Measurements from ENCODE around the gene GNAL.

GNAL gene

DNA sequence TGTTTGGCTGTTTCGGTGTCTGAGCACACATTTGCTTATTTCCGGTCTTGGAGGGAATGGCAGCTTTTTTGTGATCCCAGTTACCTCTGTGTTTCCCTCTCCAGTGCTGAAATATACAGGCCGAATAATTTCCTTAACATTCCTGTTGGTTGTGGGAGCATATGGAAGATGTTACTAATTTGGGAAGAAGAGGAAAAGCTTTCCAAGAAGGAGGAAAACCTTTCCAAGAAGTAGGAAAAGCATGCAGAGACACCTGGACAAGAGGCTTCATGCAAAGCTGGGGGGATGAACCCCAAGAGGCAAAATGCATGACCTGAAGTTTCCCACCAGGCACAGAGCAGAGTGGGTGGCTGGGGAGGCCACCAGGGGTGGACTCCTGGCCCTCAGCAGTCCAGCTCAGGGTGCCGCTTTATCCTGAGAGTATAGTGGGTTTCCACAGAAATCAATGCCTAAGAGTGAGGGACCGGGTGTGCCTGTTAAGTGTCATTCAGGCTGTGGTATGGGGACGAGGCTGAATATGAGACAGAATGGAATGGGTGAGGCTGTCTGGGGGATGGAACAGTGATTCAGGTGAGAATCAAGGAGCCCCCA lies 25.5 kb upstream of the GNAL start:
- Mint-ChIP-seq H3K4me3 (no peak overlapping the region), H3K27ac (no peak overlapping the region), H3K27me3 (peaks cover 2% of the 10 kb centered on the region), H3K36me3 (ENCODE audit: low read depth) (no peaks in the 10 kb centered on the region), H3K9me3 (no peaks in the 10 kb centered on the region), H3K4me1 (ENCODE audit: low read depth) (no peaks in the 10 kb centered on the region)
- intact Hi-C loops (cut with micrococcal nuclease): no loop called here

DNA sequence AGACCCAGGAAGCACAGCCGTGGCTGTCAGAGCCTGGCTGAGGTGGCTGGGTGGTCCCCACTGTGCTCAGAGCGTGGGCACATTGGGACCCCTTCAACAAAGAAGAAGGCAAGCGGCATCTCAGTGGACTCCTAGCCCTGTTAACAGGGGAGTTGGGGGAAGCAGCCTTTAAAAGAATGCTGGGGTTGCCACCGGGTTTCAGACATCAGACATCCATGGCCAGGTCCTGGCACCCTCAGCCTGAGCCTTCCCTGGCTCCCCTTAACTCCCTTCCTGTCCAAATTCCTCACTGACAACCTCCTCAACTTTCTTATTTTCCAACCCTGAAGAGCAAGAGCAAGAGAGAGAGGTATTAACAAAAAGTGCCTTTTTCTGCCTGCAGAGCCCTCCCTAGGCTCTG lies 24.8 kb upstream of the GNAL start:
- Mint-ChIP-seq H3K4me1 (ENCODE audit: low read depth) (no peaks in the 10 kb centered on the region), H3K4me3 (no peak overlapping the region), H3K9me3 (no peaks in the 10 kb centered on the region), H3K27ac (no peak overlapping the region), H3K27me3 (peaks cover under 1% of the 10 kb centered on the region), H3K36me3 (ENCODE audit: low read depth) (no peaks in the 10 kb centered on the region)
- intact Hi-C loops (cut with micrococcal nuclease): no loop called here

GRCh38 chr18:11665146-11665545 lies 23.9 kb upstream of the GNAL start:
- no peaks in the 10 kb centered on the region for H3K9me3 Mint-ChIP-seq
- no peaks in the 10 kb centered on the region for H3K36me3 Mint-ChIP-seq (ENCODE audit: low read depth)

DNA sequence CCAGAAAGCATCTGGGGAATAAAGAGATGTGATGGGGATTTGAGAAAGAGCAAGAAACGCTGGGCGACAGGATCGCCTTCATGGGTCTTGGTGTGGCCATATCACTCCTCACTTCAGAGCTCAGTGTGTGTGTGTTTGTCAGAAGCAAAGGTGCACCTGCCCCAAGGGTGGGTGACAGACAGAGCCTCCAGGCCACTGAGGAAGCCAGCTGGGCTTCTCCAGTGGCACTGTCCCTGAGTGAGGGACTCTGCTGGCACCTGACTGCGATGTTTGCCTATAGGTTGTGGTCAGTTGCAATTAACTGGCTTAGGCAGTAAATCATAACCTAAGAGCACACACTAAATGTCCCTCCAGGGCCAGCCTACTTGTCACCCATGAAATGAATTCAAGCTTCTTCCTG lies 23.5 kb upstream of the GNAL start:
- peaks cover 4% of the 10 kb centered on the region for H3K27me3 Mint-ChIP-seq
- H3K27ac Mint-ChIP-seq: no peak overlapping the region
- no peaks in the 10 kb centered on the region for H3K4me1 Mint-ChIP-seq (ENCODE audit: low read depth)
- intact Hi-C loops (cut with micrococcal nuclease): no loop called here
- H3K9me3 Mint-ChIP-seq: no peaks in the 10 kb centered on the region
- H3K4me3 Mint-ChIP-seq: no peak overlapping the region
- H3K36me3 Mint-ChIP-seq (ENCODE audit: low read depth): no peaks in the 10 kb centered on the region

More at GRCh38 chr18:11665146-11665545, 23.9 kb upstream of the GNAL start:
- Mint-ChIP-seq H3K4me1 (ENCODE audit: low read depth) (no peaks in the 10 kb centered on the region), H3K27me3 (peaks cover 2% of the 10 kb centered on the region), H3K27ac (no peak overlapping the region), H3K4me3 (no peak overlapping the region)
- intact Hi-C loops (cut with micrococcal nuclease): no loop called here

DNA sequence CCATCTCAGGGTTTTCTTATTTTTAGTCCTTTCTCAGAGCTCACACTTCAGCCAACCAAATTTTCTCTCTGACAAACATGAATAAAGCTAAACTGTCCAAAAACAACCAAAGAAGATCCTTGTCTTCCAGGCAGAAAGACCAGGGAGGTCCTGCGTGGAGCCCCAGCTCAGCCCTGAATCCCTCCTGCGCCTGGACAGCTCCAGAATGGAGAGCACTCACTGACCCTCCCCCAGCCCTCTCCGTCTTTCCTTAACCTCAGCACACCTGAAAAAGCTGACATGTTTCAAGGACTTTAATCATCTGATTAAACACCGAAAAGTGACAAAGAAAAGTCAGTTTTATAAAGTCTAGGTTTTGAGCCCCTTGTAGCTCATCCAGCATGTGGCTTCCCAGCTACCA lies 22.9 kb upstream of the GNAL start:
- Mint-ChIP-seq H3K36me3 (ENCODE audit: low read depth) (no peaks in the 10 kb centered on the region), H3K4me1 (ENCODE audit: low read depth) (no peaks in the 10 kb centered on the region), H3K9me3 (no peaks in the 10 kb centered on the region), H3K27ac (no peak overlapping the region), H3K4me3 (no peak overlapping the region), H3K27me3 (peaks cover 4% of the 10 kb centered on the region)
- intact Hi-C loops (cut with micrococcal nuclease): no loop called here

DNA sequence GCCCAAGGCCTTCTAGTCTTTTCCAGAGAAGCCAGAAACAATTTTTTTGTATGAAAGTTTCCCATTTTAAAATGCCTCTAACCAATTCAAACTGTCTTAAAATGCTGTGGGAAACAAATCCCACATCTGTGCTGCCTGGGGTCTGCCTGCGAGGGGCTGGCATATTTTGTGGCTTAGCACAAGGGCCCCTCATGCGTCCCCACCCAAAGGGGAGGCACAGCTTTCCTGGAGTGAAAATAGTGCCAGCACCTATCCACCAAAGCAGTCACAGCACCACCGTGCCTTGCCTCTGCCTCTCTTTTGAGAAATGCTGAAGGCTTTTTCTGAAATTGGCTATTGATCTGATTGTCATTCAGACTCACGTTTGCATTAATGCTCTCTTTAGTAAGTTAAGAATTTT lies 22.2 kb upstream of the GNAL start:
- Mint-ChIP-seq H3K9me3 (no peaks in the 10 kb centered on the region), H3K4me3 (no peak overlapping the region), H3K27me3 (peaks cover 4% of the 10 kb centered on the region)

GRCh38 chr18:11667578-11667977 lies 21.5 kb upstream of the GNAL start:
- H3K36me3 Mint-ChIP-seq (ENCODE audit: low read depth): no peaks in the 10 kb centered on the region
- no peak overlapping the region for H3K27ac Mint-ChIP-seq
- no peak overlapping the region for H3K4me3 Mint-ChIP-seq
- intact Hi-C loops (cut with micrococcal nuclease): no loop called here
- peaks cover 4% of the 10 kb centered on the region for H3K27me3 Mint-ChIP-seq
- H3K9me3 Mint-ChIP-seq: no peaks in the 10 kb centered on the region
- H3K4me1 Mint-ChIP-seq (ENCODE audit: low read depth): no peaks in the 10 kb centered on the region

More for the DNA sequence above, 22.2 kb upstream of the GNAL start:
- intact Hi-C loops (cut with micrococcal nuclease): no loop called here
- Mint-ChIP-seq H3K4me1 (ENCODE audit: low read depth) (no peaks in the 10 kb centered on the region), H3K36me3 (ENCODE audit: low read depth) (no peaks in the 10 kb centered on the region), H3K27ac (no peak overlapping the region)

DNA sequence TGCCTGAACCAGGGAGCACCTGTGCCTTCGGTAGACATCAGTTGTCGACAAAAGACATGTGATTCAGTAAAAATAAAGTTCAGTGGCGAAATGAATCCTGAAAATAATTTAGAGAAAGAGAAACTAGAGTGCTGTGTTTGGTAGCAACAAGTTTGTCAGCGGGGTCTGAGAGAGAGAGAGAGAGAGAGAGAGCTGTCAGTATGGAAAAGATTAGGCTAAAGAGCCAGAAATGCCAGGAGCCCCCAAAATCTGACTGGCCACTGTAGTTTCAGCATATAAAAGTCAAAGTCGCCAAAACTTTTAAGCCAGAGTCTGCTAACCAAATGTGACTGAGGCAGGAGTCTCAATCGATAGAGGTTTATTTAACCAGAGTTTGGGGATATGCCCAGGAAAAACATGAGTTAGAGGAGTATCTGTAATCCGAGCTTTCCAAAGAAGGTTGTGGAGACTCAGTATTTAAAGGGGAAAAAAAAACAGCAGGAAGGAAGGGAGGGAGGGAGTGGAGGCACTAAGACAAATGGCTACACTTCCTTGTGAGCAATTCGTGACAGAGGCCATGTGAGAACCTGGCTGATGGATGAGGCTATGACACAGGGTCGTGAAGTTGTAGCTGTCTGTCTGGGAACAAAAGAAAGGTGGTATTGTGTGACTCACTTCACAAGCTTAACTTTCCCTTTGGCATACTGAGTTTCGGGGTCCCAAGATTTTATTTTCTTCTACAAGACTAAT lies 20.5 kb upstream of the GNAL start:
- H3K9me3 Mint-ChIP-seq: no peaks in the 10 kb centered on the region
- intact Hi-C loops (cut with micrococcal nuclease): no loop called here
- no peaks in the 10 kb centered on the region for H3K36me3 Mint-ChIP-seq (ENCODE audit: low read depth)
- no peak overlapping the region for H3K27ac Mint-ChIP-seq
- H3K27me3 Mint-ChIP-seq: peaks cover 4% of the 10 kb centered on the region
- H3K4me1 Mint-ChIP-seq (ENCODE audit: low read depth): no peaks in the 10 kb centered on the region
- H3K4me3 Mint-ChIP-seq: no peak overlapping the region

DNA sequence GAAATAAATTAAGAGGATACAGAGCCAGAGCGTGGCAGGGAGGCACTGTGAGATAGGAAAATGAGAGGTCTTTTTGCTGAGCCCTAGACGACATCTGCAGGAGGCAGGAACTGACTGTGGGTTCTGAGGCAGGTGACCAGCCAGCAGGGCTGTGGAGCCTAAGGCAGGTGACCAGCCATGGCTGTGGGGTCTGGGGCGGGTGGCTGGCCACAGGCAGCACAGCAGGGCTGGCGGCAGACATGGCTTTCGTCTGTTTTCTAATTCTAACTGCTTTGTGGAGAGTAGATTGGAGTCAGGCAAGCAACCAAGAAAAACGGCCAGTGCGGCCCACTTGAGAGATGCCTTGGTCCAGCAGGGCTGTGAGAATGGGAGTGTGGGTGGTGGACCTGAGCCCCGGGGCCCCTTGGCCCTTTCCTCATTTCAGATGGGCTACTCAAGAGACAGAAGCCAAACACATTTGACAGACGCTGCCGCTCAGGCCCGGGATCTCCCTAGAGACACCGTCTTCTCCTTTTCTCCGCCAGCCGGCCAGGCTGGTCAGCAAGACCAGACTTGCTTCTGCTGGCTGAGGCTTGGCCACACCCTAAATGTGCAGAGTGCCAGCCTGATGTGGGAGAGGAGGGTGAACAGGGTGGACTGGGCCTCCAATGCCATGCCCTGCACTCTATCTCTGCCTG lies 19.7 kb upstream of the GNAL start:
- H3K27me3 Mint-ChIP-seq: peaks cover 7% of the 10 kb centered on the region
- no peaks in the 10 kb centered on the region for H3K9me3 Mint-ChIP-seq
- H3K4me1 Mint-ChIP-seq (ENCODE audit: low read depth): no peaks in the 10 kb centered on the region
- no peaks in the 10 kb centered on the region for H3K36me3 Mint-ChIP-seq (ENCODE audit: low read depth)
- intact Hi-C loops (cut with micrococcal nuclease): no loop called here
- H3K4me3 Mint-ChIP-seq: no peak overlapping the region
- H3K27ac Mint-ChIP-seq: no peak overlapping the region

DNA sequence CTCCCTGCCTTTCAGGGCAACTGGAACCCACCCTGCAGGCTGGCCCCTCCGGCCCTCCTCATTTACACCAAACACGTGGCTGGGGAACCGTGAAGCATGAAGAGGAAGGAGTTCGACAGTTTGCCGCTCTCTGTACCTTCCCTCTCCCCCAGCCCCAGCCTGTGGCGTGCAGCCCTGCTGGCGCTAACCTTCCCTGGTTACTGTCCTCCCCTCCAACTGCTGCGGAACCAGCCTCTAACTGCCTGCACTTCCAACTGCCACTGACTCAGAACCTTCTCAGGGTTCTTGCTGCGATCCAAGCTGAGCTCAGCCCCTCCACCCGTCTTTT lies 19.2 kb upstream of the GNAL start:
- Mint-ChIP-seq H3K9me3 (no peaks in the 10 kb centered on the region), H3K4me3 (no peak overlapping the region), H3K36me3 (ENCODE audit: low read depth) (no peaks in the 10 kb centered on the region), H3K4me1 (ENCODE audit: low read depth) (no peaks in the 10 kb centered on the region), H3K27me3 (peaks cover 10% of the 10 kb centered on the region), H3K27ac (no peak overlapping the region)
- intact Hi-C loops (cut with micrococcal nuclease): no loop called here

GRCh38 chr18:11671156-11671555 lies 17.9 kb upstream of the GNAL start:
- H3K4me1 Mint-ChIP-seq (ENCODE audit: low read depth): no peaks in the 10 kb centered on the region
- H3K27ac Mint-ChIP-seq: no peak overlapping the region
- H3K36me3 Mint-ChIP-seq (ENCODE audit: low read depth): no peaks in the 10 kb centered on the region
- H3K27me3 Mint-ChIP-seq: peaks cover 12% of the 10 kb centered on the region
- H3K9me3 Mint-ChIP-seq: no peaks in the 10 kb centered on the region
- H3K4me3 Mint-ChIP-seq: no peak overlapping the region
- intact Hi-C loops (cut with micrococcal nuclease): no loop called here

DNA sequence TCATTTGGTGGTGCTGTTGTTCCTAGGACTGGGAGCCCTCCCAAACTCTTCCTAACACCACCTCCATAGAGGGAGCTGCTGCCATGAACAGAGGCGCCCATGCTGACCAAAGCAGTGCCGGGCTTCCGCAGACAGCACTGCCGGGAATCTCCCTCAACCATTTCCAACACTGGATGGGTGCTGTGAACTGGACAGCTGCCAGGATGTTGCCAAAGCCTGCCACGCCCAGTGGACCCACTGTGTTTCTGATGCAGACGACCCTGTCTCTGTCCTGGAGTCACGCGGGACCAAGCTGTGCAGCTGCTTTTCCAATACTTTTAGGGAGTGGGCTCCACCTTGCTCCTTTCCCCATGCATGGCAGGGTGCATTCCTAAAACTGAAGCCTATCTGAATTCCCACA lies 16.9 kb upstream of the GNAL start:
- H3K27me3 Mint-ChIP-seq: peaks cover 16% of the 10 kb centered on the region
- H3K27ac Mint-ChIP-seq: no peak overlapping the region

GRCh38 chr18:11672846-11673454 lies 16.1 kb upstream of the GNAL start:
- Mint-ChIP-seq H3K4me3 (no peak overlapping the region), H3K36me3 (ENCODE audit: low read depth) (no peaks in the 10 kb centered on the region), H3K9me3 (no peaks in the 10 kb centered on the region), H3K27ac (no peak overlapping the region), H3K27me3 (peaks cover 16% of the 10 kb centered on the region), H3K4me1 (ENCODE audit: low read depth) (no peaks in the 10 kb centered on the region)
- intact Hi-C loops (cut with micrococcal nuclease): no loop called here

More for the DNA sequence above, 16.9 kb upstream of the GNAL start:
- no peaks in the 10 kb centered on the region for H3K9me3 Mint-ChIP-seq
- H3K4me1 Mint-ChIP-seq (ENCODE audit: low read depth): no peaks in the 10 kb centered on the region
- intact Hi-C loops (cut with micrococcal nuclease): no loop called here
- no peak overlapping the region for H3K4me3 Mint-ChIP-seq
- H3K36me3 Mint-ChIP-seq (ENCODE audit: low read depth): no peaks in the 10 kb centered on the region

GRCh38 chr18:11673560-11673959 lies 15.5 kb upstream of the GNAL start:
- Mint-ChIP-seq H3K4me3 (no peak overlapping the region), H3K4me1 (ENCODE audit: low read depth) (no peaks in the 10 kb centered on the region), H3K27ac (no peak overlapping the region), H3K36me3 (ENCODE audit: low read depth) (no peaks in the 10 kb centered on the region), H3K27me3 (peaks cover 18% of the 10 kb centered on the region), H3K9me3 (no peaks in the 10 kb centered on the region)
- intact Hi-C loops (cut with micrococcal nuclease): no loop called here

Data from dendritic cell treated with granulocyte-macrophage colony-stimulating factor and Interleukin-4, amounts not matched to agents 40 ng/mL and 50 ng/mL, for 4 days (primary cell).